ENCODE results near the gene FAM210A.

FAM210A gene

GRCh38 chr18:13621886-13622619, 104.3 kb downstream of the FAM210A start:
- DNase-seq (ENCODE audit: low read depth, low spot score) = no peak

- DNase-seq (ENCODE audit: low read depth, low spot score) = no peak
These were observed 104.9 kb downstream of the FAM210A start for GRCh38 chr18:13621446-13621849.

GRCh38 chr18:13620818-13621445, 105.4 kb downstream of the FAM210A start:
- no peak for DNase-seq (ENCODE audit: low read depth, low spot score)

GRCh38 chr18:13620206-13620672, 106.1 kb downstream of the FAM210A start:
- no peak for DNase-seq (ENCODE audit: low read depth, low spot score)

- DNase-seq (ENCODE audit: low read depth, low spot score) = no peak
These were observed 106.7 kb downstream of the FAM210A start for GRCh38 chr18:13619505-13620205.

GRCh38 chr18:13618760-13619438, 107.5 kb downstream of the FAM210A start:
- DNase-seq (ENCODE audit: low read depth, low spot score) = no peak

GRCh38 chr18:13617826-13618515, 108.4 kb downstream of the FAM210A start:
- no peak for DNase-seq (ENCODE audit: low read depth, low spot score)

GRCh38 chr18:13616525-13617035, 109.8 kb downstream of the FAM210A start:
- DNase-seq (ENCODE audit: low read depth, low spot score) = no peak

GRCh38 chr18:13616041-13616440, 110.3 kb downstream of the FAM210A start:
- DNase-seq (ENCODE audit: low read depth, low spot score) = no peak

- DNase-seq (ENCODE audit: low read depth, low spot score) = no peak
These were observed 110.9 kb downstream of the FAM210A start for GRCh38 chr18:13615432-13615861.

- no peak for DNase-seq (ENCODE audit: low read depth, low spot score)
These were observed 111.6 kb downstream of the FAM210A start for GRCh38 chr18:13614641-13615288.

GRCh38 chr18:13613591-13614501, 112.5 kb downstream of the FAM210A start:
- no peak for DNase-seq (ENCODE audit: low read depth, low spot score)

Measured in activated naive CD8-positive, alpha-beta T cell treated with anti-CD3 and anti-CD28 coated beads, Interleukin-2, amount 50 U/mL, for 16 hours (primary cell).